HUES6 (cell line): ENCODE results near the gene CCDC34.

Source experiments
- H3K27ac ChIP-seq: 2 replicates; pipeline ENCODE4 v1.7.0; 2013; ENCODE audit warnings: low read depth, mild to moderate bottlenecking, low read length, inconsistent platforms
- H3K27me3 ChIP-seq: 2 replicates; pipeline ENCODE4 v1.6.1; 2013; ENCODE audit warnings: low read length; ENCODE audit not compliant: control insufficient read depth, insufficient read depth
- H3K36me3 ChIP-seq: 2 replicates; pipeline ENCODE4 v1.6.1; 2013; ENCODE audit warnings: low read length; ENCODE audit not compliant: control insufficient read depth, insufficient read depth
- H3K4me1 ChIP-seq: 2 replicates; pipeline ENCODE4 v1.6.1; 2013; ENCODE audit warnings: low read length; ENCODE audit not compliant: control insufficient read depth, insufficient read depth
- H3K4me3 ChIP-seq: 2 replicates; pipeline ENCODE4 v1.5.1; 2013; ENCODE audit warnings: low read depth, low read length
- H3K9ac ChIP-seq: one replicate; pipeline ENCODE4 v1.6.1; 2013; ENCODE audit warnings: mild to moderate bottlenecking, low read length
- H3K9me3 ChIP-seq: 2 replicates; pipeline ENCODE4 v1.6.1; 2013; ENCODE audit warnings: low read depth, low read length; ENCODE audit not compliant: control insufficient read depth, insufficient read depth

The CCDC34 gene

DNA sequence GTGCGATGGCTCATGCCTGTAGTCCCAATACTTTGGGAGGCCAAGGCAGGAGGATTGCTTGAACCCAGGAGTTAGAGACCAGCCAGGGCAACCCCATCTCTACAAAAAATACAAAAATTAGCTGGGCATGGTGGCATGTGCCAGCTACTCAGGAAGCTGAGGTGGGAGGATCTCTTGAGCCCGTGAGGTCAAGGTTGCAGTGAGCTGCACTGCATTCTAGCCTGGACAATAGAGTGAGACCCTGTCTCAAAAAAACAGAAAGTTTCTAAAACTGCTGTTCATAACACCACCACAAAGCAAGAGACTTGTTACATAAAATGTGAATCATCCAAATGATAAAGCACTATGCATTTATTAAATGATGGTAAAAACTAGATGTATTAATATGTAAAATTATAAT lies 40.2 kb upstream of the CCDC34 start:
- Histone ChIP-seq H3K4me1 (0 out of 2 replicates have a peak, but pooled peaks cover 1% of the 10 kb centered on the region), H3K36me3 (0 out of 2 replicates have a peak, but pooled peaks cover 2% of the 10 kb centered on the region), H3K27me3 (no peaks in the 10 kb centered on the region)

GRCh38 chr11:27402450-27402849 lies 39.4 kb upstream of the CCDC34 start:
- H3K27me3 ChIP-seq, result no peaks in the 10 kb centered on the region
- H3K27ac ChIP-seq, result no peak overlapping the region
- 0 out of 2 replicates have a peak, but pooled peaks cover 2% of the 10 kb centered on the region for H3K36me3 ChIP-seq
- H3K9ac ChIP-seq, result no peak overlapping the region
- no peaks in the 10 kb centered on the region for H3K9me3 ChIP-seq
- H3K4me1 ChIP-seq, result peaks cover 9% of the 10 kb centered on the region; the same call in 1 of the 2 replicates
- no peak overlapping the region for H3K4me3 ChIP-seq

More for the DNA sequence above, 40.2 kb upstream of the CCDC34 start:
- Histone ChIP-seq H3K9me3 (no peaks in the 10 kb centered on the region), H3K27ac (no peak overlapping the region), H3K9ac (no peak overlapping the region), H3K4me3 (no peak overlapping the region)

- H3K27me3 ChIP-seq, result no peaks in the 10 kb centered on the region
- H3K4me3 ChIP-seq, result no peak overlapping the region
- no peak overlapping the region for H3K27ac ChIP-seq
- peaks cover 13% of the 10 kb centered on the region; the same call in 1 of the 2 replicates for H3K4me1 ChIP-seq
- H3K36me3 ChIP-seq, result 0 out of 2 replicates have a peak, but pooled peaks cover 2% of the 10 kb centered on the region
- no peaks in the 10 kb centered on the region for H3K9me3 ChIP-seq
- H3K9ac ChIP-seq, result no peak overlapping the region
Observed at GRCh38 chr11:27401833-27402316, 38.9 kb upstream of the CCDC34 start.

- H3K27me3 ChIP-seq, result no peaks in the 10 kb centered on the region
- H3K36me3 ChIP-seq, result 0 out of 2 replicates have a peak, but pooled peaks cover 2% of the 10 kb centered on the region
- no peak overlapping the region for H3K4me3 ChIP-seq
- no peak overlapping the region for H3K27ac ChIP-seq
- H3K4me1 ChIP-seq, result peaks cover 14% of the 10 kb centered on the region; the same call in 1 of the 2 replicates
- H3K9me3 ChIP-seq, result no peaks in the 10 kb centered on the region
- H3K9ac ChIP-seq, result no peak overlapping the region
Observed at GRCh38 chr11:27401280-27401832, 38.3 kb upstream of the CCDC34 start.

- Histone ChIP-seq H3K9me3 (no peaks in the 10 kb centered on the region), H3K4me1 (peaks cover 40% of the 10 kb centered on the region), H3K4me3 (no peak overlapping the region), H3K27me3 (no peaks in the 10 kb centered on the region), H3K36me3 (0 out of 2 replicates have a peak, but pooled peaks cover 2% of the 10 kb centered on the region), H3K27ac (no peak overlapping the region), H3K9ac (no peak overlapping the region)
Observed at GRCh38 chr11:27398400-27398770, 35.4 kb upstream of the CCDC34 start.

GRCh38 chr11:27397624-27398399 lies 34.8 kb upstream of the CCDC34 start:
- no peak overlapping the region for H3K9ac ChIP-seq

GRCh38 chr11:27396259-27396839 lies 33.3 kb upstream of the CCDC34 start:
- H3K4me3 ChIP-seq, result no peak overlapping the region
- H3K27ac ChIP-seq, result no peak overlapping the region
- H3K9me3 ChIP-seq, result no peaks in the 10 kb centered on the region
- H3K36me3 ChIP-seq, result 0 out of 2 replicates have a peak, but pooled peaks cover 4% of the 10 kb centered on the region
- peaks cover 58% of the 10 kb centered on the region for H3K4me1 ChIP-seq
- no peak overlapping the region for H3K9ac ChIP-seq
- H3K27me3 ChIP-seq, result no peaks in the 10 kb centered on the region

More at GRCh38 chr11:27397624-27398399, 34.8 kb upstream of the CCDC34 start:
- 0 out of 2 replicates have a peak, but pooled peaks cover 2% of the 10 kb centered on the region for H3K36me3 ChIP-seq
- H3K27ac ChIP-seq, result no peak overlapping the region
- H3K4me1 ChIP-seq, result peaks cover 44% of the 10 kb centered on the region
- no peaks in the 10 kb centered on the region for H3K9me3 ChIP-seq
- no peak overlapping the region for H3K4me3 ChIP-seq
- H3K27me3 ChIP-seq, result no peaks in the 10 kb centered on the region

GRCh38 chr11:27395556-27396258 lies 32.7 kb upstream of the CCDC34 start:
- H3K27me3 ChIP-seq, result no peaks in the 10 kb centered on the region
- H3K4me1 ChIP-seq, result peaks cover 63% of the 10 kb centered on the region
- no peak overlapping the region for H3K9ac ChIP-seq
- H3K27ac ChIP-seq, result no peak overlapping the region
- H3K36me3 ChIP-seq, result 0 out of 2 replicates have a peak, but pooled peaks cover 4% of the 10 kb centered on the region
- H3K9me3 ChIP-seq, result no peaks in the 10 kb centered on the region
- H3K4me3 ChIP-seq, result no peak overlapping the region

DNA sequence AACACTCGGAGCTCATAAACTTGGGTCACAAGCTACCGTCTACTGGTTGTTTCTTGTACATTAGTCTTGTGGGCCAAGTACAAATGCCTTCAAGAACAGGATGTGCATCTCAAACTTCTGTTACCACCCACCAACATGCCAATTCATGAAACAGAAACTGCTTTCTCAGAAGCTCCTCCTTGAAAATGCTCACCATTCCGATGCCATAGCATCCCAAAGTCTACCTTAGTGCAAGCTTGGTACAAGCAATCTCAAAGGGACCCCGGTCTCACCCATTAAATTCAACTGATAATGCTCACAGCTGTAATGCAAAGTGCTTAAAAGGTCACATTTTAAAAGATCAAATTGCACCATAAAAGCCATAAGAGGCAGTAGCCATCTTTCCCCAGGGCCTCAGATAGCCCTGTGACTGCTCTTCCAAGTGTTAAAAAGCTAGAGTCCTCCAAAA lies 31.8 kb upstream of the CCDC34 start:
- Histone ChIP-seq H3K4me1 (peaks cover 72% of the 10 kb centered on the region), H3K36me3 (0 out of 2 replicates have a peak, but pooled peaks cover 3% of the 10 kb centered on the region), H3K4me3 (no peak overlapping the region), H3K27me3 (no peaks in the 10 kb centered on the region), H3K27ac (no peak overlapping the region), H3K9ac (no peak overlapping the region), H3K9me3 (no peaks in the 10 kb centered on the region)

GRCh38 chr11:27392278-27393114 lies 29.5 kb upstream of the CCDC34 start:
- Histone ChIP-seq H3K27me3 (no peaks in the 10 kb centered on the region), H3K9me3 (no peaks in the 10 kb centered on the region), H3K4me1 (peaks cover 84% of the 10 kb centered on the region), H3K4me3 (no peak overlapping the region), H3K9ac (no peak overlapping the region), H3K27ac (0 out of 2 replicates have a peak overlapping the region, but pooled peaks have one; percentile 22), H3K36me3 (0 out of 2 replicates have a peak, but pooled peaks cover 3% of the 10 kb centered on the region)
